Lower leg skin (tissue), 4 donors: ENCODE results near the gene HRH1. TPM values are rescaled to one million over a fixed set of nuclear protein-coding genes. Genes with fewer than 3 reads are reported as not detected.
"Not testable (repeated sequence)": the region's sequence is repeated elsewhere in the genome, so short reads cannot be mapped to it uniquely, and the experiment has no call there.

Experiments used
- DNase-seq, 2 donors: peaks; one replicate each; pipeline ENCODE4 v3.0.0-alpha.2; 2019; ENCODE audit warnings: low spot score in 2 of 2
- H3K4me3 ChIP-seq: fragments of 200-600 bp; sonication (generic); 2 replicates; pipeline ENCODE4 v1.5.1; 2017; ENCODE audit warnings: mild to moderate bottlenecking, low read depth; ENCODE audit not compliant: poor library complexity, severe bottlenecking
- CTCF ChIP-seq, 3 donors: fragments of 450-650 bp; IDR thresholded peaks; one replicate each; pipeline ENCODE4 v1.5.1; 2016; ENCODE audit warnings: antibody characterized with exemption in 3 of 3, mild to moderate bottlenecking in 3 of 3, moderate library complexity in 2 of 3
- POLR2A ChIP-seq, 2 donors: fragments of 450-650 bp; IDR thresholded peaks; one replicate each; pipeline ENCODE4 v1.6.1; 2016 to 2017; ENCODE audit warnings: antibody characterized with exemption in 2 of 2, mild to moderate bottlenecking in 1 of 2, moderate library complexity in 1 of 2
- WGBS, 2 donors: methylation state at CpG; one replicate each; pipeline ENCODE4 v1.1.5; 2018; 5-methylcytosine and 5-hydroxymethylcytosine counted together
- intact Hi-C: fragments of 100-400 bp; cut with DNase I; formaldehyde crosslinking; loops from one replicate; pipeline ENCODE4 v1.15.0; 2023; ENCODE audit warnings: low total_unique reads
- total RNA-seq, 4 donors: library from RNA; depleted of rRNA; stranded (reverse); fragments of >200 nt; gene quantifications; one replicate each; pipeline ENCODE4 v1.1.0, GENCODE V29; 2016

HRH1 gene
- total RNA-seq, 4 donors from 2014 or later, result 6.4 to 19.8 (median 10.1) TPM

GRCh38 chr3:11212299-11212608 lies 58.0 kb downstream of the HRH1 start:
- TF ChIP-seq CTCF (IDR thresholded peaks at IDR 0.05) (no peak), POLR2A (IDR thresholded peaks at IDR 0.05) (no peak)
- peak in 1 of 2 donors; percentile 77 for DNase-seq
- intact Hi-C loops, result no loop called here
- 46 to 55% methylated on average over 3 of the region's 3 CpGs for WGBS, 2 donors
- H3K4me3 ChIP-seq, result no peak overlapping the region

GRCh38 chr3:11212784-11213183 lies 58.5 kb downstream of the HRH1 start:
- WGBS, 2 donors, result 93 to 94% methylated on average over 6 of the region's 6 CpGs
- no peak for DNase-seq
- intact Hi-C loops, result no loop called here
- TF ChIP-seq CTCF (IDR thresholded peaks at IDR 0.05) (no peak), POLR2A (IDR thresholded peaks at IDR 0.05) (no peak)
- no peak overlapping the region for H3K4me3 ChIP-seq

GRCh38 chr3:11213810-11214450 lies 59.6 kb downstream of the HRH1 start:
- peak in 1 of 2 donors; percentile 65 for DNase-seq
- intact Hi-C loops, result no loop called here
- no peak overlapping the region for H3K4me3 ChIP-seq
- TF ChIP-seq CTCF (IDR thresholded peaks at IDR 0.05) (no peak), POLR2A (IDR thresholded peaks at IDR 0.05) (no peak)
- 70 to 73% methylated on average over 12 of the region's 12 CpGs for WGBS, 2 donors

- WGBS, 2 donors, result 73 to 86% methylated on average over 1 of the region's 1 CpG
- intact Hi-C loops, result no loop called here
- DNase-seq, result no peak
- TF ChIP-seq CTCF (IDR thresholded peaks at IDR 0.05) (no peak), POLR2A (IDR thresholded peaks at IDR 0.05) (no peak)
- no peak overlapping the region for H3K4me3 ChIP-seq
Observed at GRCh38 chr3:11214451-11214978, 60.2 kb downstream of the HRH1 start.

GRCh38 chr3:11217370-11217769 lies 63.1 kb downstream of the HRH1 start:
- intact Hi-C loops, H3K4me3 ChIP-seq, DNase-seq: not testable (repeated sequence)
- WGBS, 2 donors, result 85 to 88% methylated on average over 6 of the region's 6 CpGs

GRCh38 chr3:11220230-11220629 lies 65.9 kb downstream of the HRH1 start:
- TF ChIP-seq POLR2A (IDR thresholded peaks at IDR 0.05), result no peak
- no peak for TF ChIP-seq CTCF (IDR thresholded peaks at IDR 0.05)
- 83 to 84% methylated on average over 8 of the region's 8 CpGs for WGBS, 2 donors

More at GRCh38 chr3:11220230-11220629, 65.9 kb downstream of the HRH1 start:
- peak in 1 of 2 donors; percentile 63 for DNase-seq
- intact Hi-C loops, result no loop called here
- no peak overlapping the region for H3K4me3 ChIP-seq
